ENCODE data around the gene BRF1.

BRF1 gene

GRCh38 chr14:105260959-105261358, 39.8 kb downstream of the BRF1 start:
- DNase-seq (ENCODE audit: low read depth) = no peak

GRCh38 chr14:105258846-105259245, 42.0 kb downstream of the BRF1 start:
- DNase-seq (ENCODE audit: low read depth) = no peak

- no peak for DNase-seq (ENCODE audit: low read depth)
Measured at GRCh38 chr14:105257464-105257863, 43.3 kb downstream of the BRF1 start.

GRCh38 chr14:105256292-105256960, 44.4 kb downstream of the BRF1 start:
- DNase-seq (ENCODE audit: low read depth) = no peak

- no peak for DNase-seq (ENCODE audit: low read depth)
Measured at GRCh38 chr14:105255021-105255507, 45.7 kb downstream of the BRF1 start.

- DNase-seq (ENCODE audit: low read depth) = no peak
Measured at GRCh38 chr14:105253329-105253682, 47.5 kb downstream of the BRF1 start.

- DNase-seq (ENCODE audit: low read depth) = no peak
Measured at GRCh38 chr14:105252552-105253328, 48.1 kb downstream of the BRF1 start.

- no peak for DNase-seq (ENCODE audit: low read depth)
Measured at GRCh38 chr14:105251920-105252319, 48.9 kb downstream of the BRF1 start.

- no peak for DNase-seq (ENCODE audit: low read depth)
Measured at GRCh38 chr14:105250986-105251385, 49.8 kb downstream of the BRF1 start.

- DNase-seq (ENCODE audit: low read depth) = no peak
Measured at GRCh38 chr14:105250008-105250366, 50.8 kb downstream of the BRF1 start.

- no peak for DNase-seq (ENCODE audit: low read depth)
Measured at GRCh38 chr14:105249182-105250007, 51.4 kb downstream of the BRF1 start.

GRCh38 chr14:105248368-105249181, 52.2 kb downstream of the BRF1 start, which contains the start of gene BTBD6:
BTBD6 (plus strand) TSS chr14:105248533; CDS start chr14:105248712, 179 bp downstream.
- peak; percentile 14 for DNase-seq (ENCODE audit: low read depth)

- DNase-seq (ENCODE audit: low read depth) = no peak
Measured at GRCh38 chr14:105247715-105248367, 53.0 kb downstream of the BRF1 start.

- no peak for DNase-seq (ENCODE audit: low read depth)
Measured at GRCh38 chr14:105247026-105247425, 53.8 kb downstream of the BRF1 start.

- DNase-seq (ENCODE audit: low read depth) = no peak
Measured at GRCh38 chr14:105244334-105244733, 56.5 kb downstream of the BRF1 start.

GRCh38 chr14:105241641-105242040, 59.2 kb downstream of the BRF1 start:
- DNase-seq (ENCODE audit: low read depth) = no peak

- DNase-seq (ENCODE audit: low read depth) = no peak
Measured at GRCh38 chr14:105240811-105241576, 59.8 kb downstream of the BRF1 start.

- DNase-seq (ENCODE audit: low read depth) = no peak
Measured at GRCh38 chr14:105229099-105229655, 71.6 kb downstream of the BRF1 start.

GRCh38 chr14:105228562-105228961, 72.2 kb downstream of the BRF1 start:
- DNase-seq (ENCODE audit: low read depth) = no peak

- DNase-seq (ENCODE audit: low read depth) = no peak
Measured at GRCh38 chr14:105227346-105227745, 73.5 kb downstream of the BRF1 start.

Data from non-pigmented ciliary epithelial cell (primary cell).